SU-DHL-6 (cell line): ENCODE results near the gene AP3S1.

Experiments
- CTCF ChIP-seq: fragments of 200-600 bp; sonication (generic); IDR thresholded peaks from one replicate; pipeline ENCODE4 v1.5.1; 2017; ENCODE audit warnings: antibody characterized with exemption, mild to moderate bottlenecking, low read length, moderate library complexity; ENCODE audit not compliant: insufficient read depth, poor library complexity, severe bottlenecking
- EZH2phosphoT487 ChIP-seq: fragments of 200-600 bp; sonication (generic), shearing (Covaris generic); conservative IDR thresholded peaks from 2 replicates; pipeline ENCODE4 v1.6.1; 2018; ENCODE audit warnings: mild to moderate bottlenecking, antibody characterized with exemption, low read length, moderate library complexity, mixed read lengths

- TF ChIP-seq EZH2phosphoT487 = no peak
- TF ChIP-seq CTCF = no peak
These were observed 54.1 kb downstream of the AP3S1 start for GRCh38 chr5:115895821-115896220.
